ENCODE results near the gene PKNOX2. TPM values are rescaled to one million over a fixed set of nuclear protein-coding genes. Genes with fewer than 3 reads are reported as not detected.

Gene PKNOX2
- total and polyA plus RNA-seq, 10 of the 15 experiments (the other 5 are each of a cell fraction or from before 2014, with no cell fraction given), result not detected

DNA sequence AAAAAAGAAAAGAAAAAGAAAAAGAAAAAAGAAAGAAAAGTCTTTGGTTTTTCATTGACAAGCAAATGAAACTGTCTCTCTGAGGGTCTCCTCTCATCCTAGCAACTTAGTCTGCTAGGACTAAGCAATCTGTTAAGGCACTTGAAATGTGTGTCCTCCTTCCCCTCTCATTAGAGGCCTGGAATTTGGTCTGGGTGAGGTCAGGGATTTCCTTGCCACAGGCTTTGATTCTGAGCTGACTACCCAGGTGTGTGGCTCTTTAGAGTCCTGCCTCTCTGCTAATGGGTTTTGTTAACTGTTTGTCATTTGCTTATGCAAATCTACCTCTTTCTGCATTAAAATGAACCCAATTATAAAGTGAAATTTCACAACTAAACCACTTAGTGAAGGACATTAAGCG, 18.3 kb upstream of the PKNOX2 start:
- SMC1A ChIA-PET (ENCODE audit: uncharacterized antibody, unreplicated experiment), result no interaction called here
- H2AFZ ChIP-seq (ENCODE audit: control insufficient read depth, low read depth, low read length), result no peak overlapping the region
- POLR2A ChIA-PET, result no interaction called here
- no peak for ATAC-seq
- no TSS peak for BruUV-seq (replicated peaks)
- peaks cover 0 to 2% of the 10 kb centered on the region in 2 experiments; a peak in 1 of 4 replicates for H3K27me3 ChIP-seq (replicated peaks in 1 of 2; ENCODE audit: control insufficient read depth in 2 of 2, insufficient read depth in 2 of 2, low read length in 1 of 2)
- intact Hi-C loops (cut with micrococcal nuclease; ENCODE audit: unreplicated experiment) (loop anchor here (10.0 kb wide), 1 partner anchor 261 kb away; no protein-coding TSS in a partner anchor), in situ Hi-C loops (cut with MboI) (loop anchor here (10.0 kb wide), 1 partner anchor 191 kb away; the partner anchor contains the start of gene CCDC15)
- no peak for FAIRE-seq
- RAD21 ChIA-PET (ENCODE audit: unreplicated experiment), result no interaction called here
- H4K20me1 ChIP-seq (ENCODE audit: control insufficient read depth, insufficient read depth), result no peaks in the 10 kb centered on the region
- H3K79me2 ChIP-seq (ENCODE audit: control insufficient read depth, insufficient read depth, low read length), result no peaks in the 10 kb centered on the region
- H3K9me3 ChIP-seq (replicated peaks; ENCODE audit: control insufficient read depth, insufficient read depth, low read length), result no peaks in the 10 kb centered on the region
- DNase-seq (ENCODE audit: low read depth, low spot score), result no peak
- TF ChIP-seq GATAD2B (conservative IDR thresholded peaks at IDR 0.05; ENCODE audit: low read depth) (no peak), PML (IDR thresholded peaks at IDR 0.05; ENCODE audit: low read length) (no peak), RELA (IDR thresholded peaks at IDR 0.05; ENCODE audit: borderline replicate concordance, partially characterized antibody) (no peak), KAT2A (conservative IDR thresholded peaks at IDR 0.05; ENCODE audit: control insufficient read depth, low read depth, low read length) (no peak)
- TF ChIP-seq, protein P1, sequence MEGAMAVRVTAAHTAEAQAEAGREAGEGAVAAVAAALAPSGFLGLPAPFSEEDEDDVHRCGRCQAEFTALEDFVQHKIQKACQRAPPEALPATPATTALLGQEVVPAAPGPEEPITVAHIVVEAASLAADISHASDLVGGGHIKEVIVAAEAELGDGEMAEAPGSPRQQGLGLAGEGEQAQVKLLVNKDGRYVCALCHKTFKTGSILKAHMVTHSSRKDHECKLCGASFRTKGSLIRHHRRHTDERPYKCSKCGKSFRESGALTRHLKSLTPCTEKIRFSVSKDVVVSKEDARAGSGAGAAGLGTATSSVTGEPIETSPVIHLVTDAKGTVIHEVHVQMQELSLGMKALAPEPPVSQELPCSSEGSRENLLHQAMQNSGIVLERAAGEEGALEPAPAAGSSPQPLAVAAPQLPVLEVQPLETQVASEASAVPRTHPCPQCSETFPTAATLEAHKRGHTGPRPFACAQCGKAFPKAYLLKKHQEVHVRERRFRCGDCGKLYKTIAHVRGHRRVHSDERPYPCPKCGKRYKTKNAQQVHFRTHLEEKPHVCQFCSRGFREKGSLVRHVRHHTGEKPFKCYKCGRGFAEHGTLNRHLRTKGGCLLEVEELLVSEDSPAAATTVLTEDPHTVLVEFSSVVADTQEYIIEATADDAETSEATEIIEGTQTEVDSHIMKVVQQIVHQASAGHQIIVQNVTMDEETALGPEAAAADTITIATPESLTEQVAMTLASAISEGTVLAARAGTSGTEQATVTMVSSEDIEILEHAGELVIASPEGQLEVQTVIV (IDR thresholded peaks at IDR 0.05; ENCODE audit: borderline replicate concordance, partially characterized antibody), result no peak
- H3K27ac ChIP-seq (ENCODE audit: control insufficient read depth, insufficient read depth), result no peak overlapping the region
- no peak overlapping the region for H3K4me2 ChIP-seq (ENCODE audit: control insufficient read depth, insufficient read depth)
- WGBS (ENCODE audit: insufficient coverage, insufficient replicate concordance, low lambda C conversion rate, missing lambda C conversion rate), result 56% methylated on average over 1 of the region's 1 CpG
- H3K4me1 ChIP-seq (ENCODE audit: control insufficient read depth, insufficient read depth, low read length), result no peaks in the 10 kb centered on the region
- no peak overlapping the region for H3K4me3 ChIP-seq
- no peak overlapping the region for H3K9ac ChIP-seq (ENCODE audit: control insufficient read depth, insufficient read depth, low read length)
- CTCF ChIA-PET, result interaction anchor here (0.7 kb wide), 1 partner anchor 283 kb away, joined by 3 read pairs; no protein-coding TSS in a partner anchor
- H3K36me3 ChIP-seq (ENCODE audit: control insufficient read depth in 2 of 2, insufficient read depth in 2 of 2, low read length in 1 of 2), result no peaks in the 10 kb centered on the region

Data from GM12878 (cell line).